NB4 (cell line): ENCODE results near the gene AGBL1.

Experiments used
- CTCF ChIP-seq: IDR thresholded peaks from one replicate; pipeline ENCODE4 v1.5.1; 2012; ENCODE audit warnings: low read depth, low read length
- MAX ChIP-seq: IDR thresholded peaks from 2 replicates; pipeline ENCODE4 v1.6.1; 2011; ENCODE audit warnings: low read depth, low read length
- POLR2A ChIP-seq: IDR thresholded peaks from 2 replicates; pipeline ENCODE4 v1.6.1; 2011; ENCODE audit warnings: mild to moderate bottlenecking; ENCODE audit not compliant: insufficient read length; ENCODE audit errors: extremely low read depth

GRCh38 chr15:86573476-86573875 lies 493.8 kb downstream of the AGBL1 start:
- TF ChIP-seq CTCF: no peak
- no peak for TF ChIP-seq MAX
- no peak for TF ChIP-seq POLR2A
